Sigmoid colon (tissue), 7 donors: Measurements from ENCODE around the gene GLI3. TPM values are rescaled to one million over a fixed set of nuclear protein-coding genes. Genes with fewer than 3 reads are reported as not detected.
A peak's percentile ranks its signal among the peaks of the same experiment; 100 is the strongest.

Source experiments
- DNase-seq: peaks from one replicate; pipeline ENCODE4 v3.0.0-alpha.2; 2019
- H3K27ac ChIP-seq, 4 donors: fragments of 200-600 bp; sonication (generic); one replicate each; pipeline ENCODE4 v1.5.1; 2016 to 2019; ENCODE audit warnings: mild to moderate bottlenecking in 1 of 4
- H3K27me3 ChIP-seq, 3 donors: fragments of 200-600 bp; sonication (generic); one replicate each; pipeline ENCODE4 v1.5.1; 2019; ENCODE audit warnings: mild to moderate bottlenecking in 1 of 3
- H3K36me3 ChIP-seq, 4 donors: fragments of 200-600 bp; sonication (generic); one replicate each; pipeline ENCODE4 v1.5.1; 2016 to 2019
- H3K4me1 ChIP-seq, 4 donors: fragments of 200-600 bp; sonication (generic); one replicate each; pipeline ENCODE4 v1.5.1; 2017 to 2019
- H3K4me3 ChIP-seq, 4 donors: fragments of 200-600 bp; sonication (generic); one replicate each; pipeline ENCODE4 v1.5.1; 2017 to 2019; ENCODE audit warnings: mild to moderate bottlenecking in 2 of 4, moderate library complexity in 1 of 4
- H3K9me3 ChIP-seq, 4 donors: fragments of 200-600 bp in 3 of 4; sonication (generic) in 3 of 4; one replicate each; pipeline versions ENCODE4 v1.5.1 to v1.6.1; 2013 to 2019
- EP300 ChIP-seq, 4 donors: sonication (generic); formaldehyde crosslinking; IDR thresholded peaks; one replicate each; pipeline ENCODE4 v1.6.1; 2017; ENCODE audit warnings: antibody characterized with exemption in 4 of 4
- POLR2A ChIP-seq, 2 donors: fragments of 450-650 bp; IDR thresholded peaks; one replicate each; pipeline ENCODE4 v1.6.1; 2016; ENCODE audit warnings: antibody characterized with exemption in 2 of 2, mild to moderate bottlenecking in 2 of 2, moderate library complexity in 2 of 2
- POLR2AphosphoS5 ChIP-seq, 4 donors: sonication (generic); formaldehyde crosslinking; IDR thresholded peaks; one replicate each; pipeline ENCODE4 v1.6.1; 2017; ENCODE audit warnings: antibody characterized with exemption in 4 of 4
- WGBS, 2 donors: extraction: QIAGEN DNeasy Blood & Tissue Kit; methylation state at CpG; one replicate each; pipeline ENCODE4 v1.1.7; 2013; 5-methylcytosine and 5-hydroxymethylcytosine counted together
- intact Hi-C: fragments of 100-400 bp; cut with DNase I; formaldehyde crosslinking; loops from one replicate; pipeline ENCODE4 v1.15.1; 2023
- polyA plus RNA-seq, 3 donors: library from polyadenylated mRNA; stranded (reverse); fragments of 200-250 nt; gene quantifications; one replicate each; pipeline ENCODE4 v1.2.3, GENCODE V29; 2013
- total RNA-seq, 4 donors: library from RNA; depleted of rRNA; stranded (reverse); fragments of >200 nt; gene quantifications; one replicate each; pipeline ENCODE4 v1.1.0, GENCODE V29; 2016
- TF ChIP-seq, protein P1 (sequence below), 4 experiments: fragments of 450-650 bp in 3 of 4; fragments of 200-600 bp in 1 of 4; IDR thresholded peaks; one replicate each; pipeline ENCODE4 v1.5.1; 2016 to 2019; ENCODE audit warnings: antibody characterized with exemption in 4 of 4, mild to moderate bottlenecking in 3 of 4, moderate library complexity in 2 of 4
- donor health status: healthy with polysubstance abuse.
- donor health status: Bipolar disorder and iron deficiency.
- donor health status: healthy.

The GLI3 gene
- total and polyA plus RNA-seq, 7 donors = 0.23 to 31.6 (median 17.2) TPM

DNA sequence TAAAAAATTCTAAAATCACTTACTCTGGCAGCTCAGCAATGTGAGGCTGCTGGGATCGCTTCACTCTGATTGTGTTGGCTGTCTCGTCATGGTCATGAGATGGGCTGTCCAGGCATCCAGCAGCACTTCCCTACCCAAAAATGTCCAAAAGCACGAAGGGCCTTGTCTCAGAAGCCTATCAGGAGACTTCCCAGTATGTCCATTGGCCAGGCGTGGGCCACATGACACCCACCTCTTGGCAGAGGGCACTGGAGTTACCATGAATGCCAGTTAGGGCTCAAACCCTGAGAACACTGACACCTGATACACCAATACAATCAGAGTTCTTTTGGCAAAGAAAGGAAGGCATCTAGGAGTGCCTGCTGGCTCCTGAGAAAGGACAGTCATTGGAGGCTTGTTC lies 27.0 kb upstream of the GLI3 start:
- WGBS, 2 donors = 75 to 86% methylated on average over 4 of the region's 4 CpGs
- TF ChIP-seq, protein P1, sequence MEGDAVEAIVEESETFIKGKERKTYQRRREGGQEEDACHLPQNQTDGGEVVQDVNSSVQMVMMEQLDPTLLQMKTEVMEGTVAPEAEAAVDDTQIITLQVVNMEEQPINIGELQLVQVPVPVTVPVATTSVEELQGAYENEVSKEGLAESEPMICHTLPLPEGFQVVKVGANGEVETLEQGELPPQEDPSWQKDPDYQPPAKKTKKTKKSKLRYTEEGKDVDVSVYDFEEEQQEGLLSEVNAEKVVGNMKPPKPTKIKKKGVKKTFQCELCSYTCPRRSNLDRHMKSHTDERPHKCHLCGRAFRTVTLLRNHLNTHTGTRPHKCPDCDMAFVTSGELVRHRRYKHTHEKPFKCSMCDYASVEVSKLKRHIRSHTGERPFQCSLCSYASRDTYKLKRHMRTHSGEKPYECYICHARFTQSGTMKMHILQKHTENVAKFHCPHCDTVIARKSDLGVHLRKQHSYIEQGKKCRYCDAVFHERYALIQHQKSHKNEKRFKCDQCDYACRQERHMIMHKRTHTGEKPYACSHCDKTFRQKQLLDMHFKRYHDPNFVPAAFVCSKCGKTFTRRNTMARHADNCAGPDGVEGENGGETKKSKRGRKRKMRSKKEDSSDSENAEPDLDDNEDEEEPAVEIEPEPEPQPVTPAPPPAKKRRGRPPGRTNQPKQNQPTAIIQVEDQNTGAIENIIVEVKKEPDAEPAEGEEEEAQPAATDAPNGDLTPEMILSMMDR (IDR thresholded peaks at IDR 0.05) = no peak
- TF ChIP-seq EP300 (IDR thresholded peaks at IDR 0.05) = no peak
- no peaks in the 10 kb centered on the region for H3K9me3 ChIP-seq
- no peaks in the 10 kb centered on the region for H3K36me3 ChIP-seq
- H3K4me1 ChIP-seq = peaks cover 0 to 19% (median 12%) of the 10 kb centered on the region in 4 donors
- DNase-seq = no peak
- peak overlapping the region in 2 of 4 donors; percentile 65 to 70 for H3K27ac ChIP-seq
- intact Hi-C loops = loop anchor here (2.0 kb wide), 1 partner anchor 25 kb away; no protein-coding TSS in a partner anchor
- H3K27me3 ChIP-seq = no peaks in the 10 kb centered on the region
- H3K4me3 ChIP-seq = no peak overlapping the region

DNA sequence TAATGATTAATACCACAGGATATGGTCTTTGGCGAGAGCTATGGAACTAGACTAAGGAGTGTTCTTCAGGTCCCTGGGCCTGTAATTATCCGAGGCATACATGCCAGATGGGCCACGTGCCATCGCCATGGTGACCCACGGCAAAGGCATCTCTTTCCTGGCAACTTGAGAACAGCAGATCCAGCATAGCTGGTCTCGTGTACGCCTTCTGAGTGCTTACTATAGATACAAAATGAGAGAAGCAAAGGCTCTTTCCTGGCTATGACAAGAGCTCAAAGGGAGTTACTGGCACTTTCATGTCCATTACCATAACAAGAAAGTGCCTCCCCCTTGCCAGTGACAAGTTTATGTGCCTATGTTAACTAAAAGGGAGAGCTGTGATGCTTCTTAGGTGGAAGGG lies 26.0 kb upstream of the GLI3 start:
- no peak overlapping the region for H3K4me3 ChIP-seq
- TF ChIP-seq, protein P1 (IDR thresholded peaks at IDR 0.05) = no peak
- peak in 1 of 4 donors; percentile 47 for TF ChIP-seq EP300 (IDR thresholded peaks at IDR 0.05)
- peak in 2 of 4 donors; percentile 42 to 78 for TF ChIP-seq POLR2AphosphoS5 (IDR thresholded peaks at IDR 0.05)
- peak; percentile 89 for DNase-seq
- WGBS, 2 donors = 52 to 70% methylated on average over 7 of the region's 7 CpGs
- no peaks in the 10 kb centered on the region for H3K36me3 ChIP-seq
- peak overlapping the region in 3 of 4 donors; percentile 48 to 70 (median 65) for H3K27ac ChIP-seq
- no peaks in the 10 kb centered on the region for H3K9me3 ChIP-seq
- H3K27me3 ChIP-seq = no peaks in the 10 kb centered on the region
- H3K4me1 ChIP-seq = peaks cover 0 to 19% (median 12%) of the 10 kb centered on the region in 4 donors
- intact Hi-C loops = loop anchor here (2.0 kb wide), 1 partner anchor 24 kb away; no protein-coding TSS in a partner anchor

DNA sequence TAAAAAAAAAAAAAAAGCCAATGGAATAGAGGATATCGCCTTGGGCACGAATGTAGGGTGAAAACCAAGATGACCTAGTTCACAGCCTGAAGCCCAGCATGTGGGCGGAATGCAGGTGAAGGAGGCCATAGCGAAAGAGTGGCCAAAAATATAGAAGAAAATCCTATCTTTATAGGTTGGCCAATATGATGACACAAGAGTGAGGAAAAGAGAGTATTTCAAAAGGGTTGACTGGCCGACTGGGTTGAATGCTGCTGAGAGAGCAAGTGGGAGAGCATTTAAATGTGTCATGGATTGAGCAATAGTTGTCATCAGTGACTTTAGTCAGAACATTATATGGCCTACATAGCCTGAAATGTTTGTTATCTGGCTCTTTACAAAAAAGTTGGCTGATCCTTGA lies 17.2 kb upstream of the GLI3 start:
- DNase-seq = no peak
- whole genome bisulfite sequencing, 2 donors = 87 to 90% methylated on average over 5 of the region's 5 CpGs
- intact Hi-C loops = no loop called here
- no peaks in the 10 kb centered on the region for H3K27me3 ChIP-seq
- no peaks in the 10 kb centered on the region for H3K4me1 ChIP-seq
- H3K4me3 ChIP-seq = no peak overlapping the region
- H3K9me3 ChIP-seq = no peaks in the 10 kb centered on the region
- no peak overlapping the region for H3K27ac ChIP-seq
- no peak for TF ChIP-seq POLR2A (IDR thresholded peaks at IDR 0.05)
- no peak for TF ChIP-seq EP300 (IDR thresholded peaks at IDR 0.05)
- TF ChIP-seq, protein P1 (IDR thresholded peaks at IDR 0.05) = no peak
- TF ChIP-seq POLR2AphosphoS5 (IDR thresholded peaks at IDR 0.05) = no peak
- no peaks in the 10 kb centered on the region for H3K36me3 ChIP-seq

GRCh38 chr7:42253316-42253715 lies 16.3 kb upstream of the GLI3 start:
- 85 to 91% methylated on average over 3 of the region's 3 CpGs for WGBS, 2 donors
- H3K4me1 ChIP-seq = no peaks in the 10 kb centered on the region
- no peaks in the 10 kb centered on the region for H3K27me3 ChIP-seq

DNA sequence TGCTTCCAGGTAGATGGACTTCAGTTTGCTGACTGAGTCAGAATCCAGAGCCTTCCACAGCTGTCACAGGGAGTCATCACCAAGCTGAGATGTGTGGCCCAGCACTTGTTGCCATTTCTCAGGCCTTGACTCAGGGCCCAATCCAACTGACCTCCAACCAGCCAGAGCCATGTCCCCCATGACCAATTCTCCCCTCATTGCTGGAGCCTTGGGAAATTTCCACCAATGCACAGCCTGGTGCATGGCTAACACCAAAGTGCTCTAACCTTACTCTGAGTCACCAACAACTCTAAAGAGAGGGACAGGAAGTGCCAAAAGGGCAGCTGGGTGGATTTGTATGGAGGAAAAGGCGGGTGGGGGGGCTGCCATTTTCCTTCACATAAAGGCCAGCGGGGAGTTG lies 13.4 kb upstream of the GLI3 start:
- H3K36me3 ChIP-seq = no peaks in the 10 kb centered on the region
- H3K4me1 ChIP-seq = peaks cover 0 to 7% (median 3%) of the 10 kb centered on the region in 4 donors
- intact Hi-C loops = no loop called here
- H3K27me3 ChIP-seq = no peaks in the 10 kb centered on the region
- DNase-seq = no peak
- TF ChIP-seq EP300 (IDR thresholded peaks at IDR 0.05) (no peak), POLR2AphosphoS5 (IDR thresholded peaks at IDR 0.05) (no peak), POLR2A (IDR thresholded peaks at IDR 0.05) (no peak)
- TF ChIP-seq, protein P1 (IDR thresholded peaks at IDR 0.05) = no peak
- H3K27ac ChIP-seq = no peak overlapping the region
- H3K9me3 ChIP-seq = no peaks in the 10 kb centered on the region
- H3K4me3 ChIP-seq = no peak overlapping the region
- 64 to 91% methylated on average over 2 of the region's 2 CpGs for WGBS, 2 donors

More at GRCh38 chr7:42253316-42253715, 16.3 kb upstream of the GLI3 start:
- Histone ChIP-seq H3K9me3 (no peaks in the 10 kb centered on the region), H3K27ac (no peak overlapping the region), H3K36me3 (no peaks in the 10 kb centered on the region), H3K4me3 (no peak overlapping the region)
- intact Hi-C loops = no loop called here
- TF ChIP-seq, protein P1 (IDR thresholded peaks at IDR 0.05) = no peak
- no peak for DNase-seq
